ENCODE results near the gene IGLON5. TPM values are rescaled to one million over a fixed set of nuclear protein-coding genes. Genes with fewer than 3 reads are reported as not detected.

The IGLON5 gene
- total RNA-seq, 2 donors from 2014 or later = not detected

GRCh38 chr19:51347209-51347928 is 35.9 kb downstream of the IGLON5 start:
- WGBS, 2 donors = 83 to 87% methylated on average over 10 of the region's 10 CpGs
- TF ChIP-seq, protein P1, sequence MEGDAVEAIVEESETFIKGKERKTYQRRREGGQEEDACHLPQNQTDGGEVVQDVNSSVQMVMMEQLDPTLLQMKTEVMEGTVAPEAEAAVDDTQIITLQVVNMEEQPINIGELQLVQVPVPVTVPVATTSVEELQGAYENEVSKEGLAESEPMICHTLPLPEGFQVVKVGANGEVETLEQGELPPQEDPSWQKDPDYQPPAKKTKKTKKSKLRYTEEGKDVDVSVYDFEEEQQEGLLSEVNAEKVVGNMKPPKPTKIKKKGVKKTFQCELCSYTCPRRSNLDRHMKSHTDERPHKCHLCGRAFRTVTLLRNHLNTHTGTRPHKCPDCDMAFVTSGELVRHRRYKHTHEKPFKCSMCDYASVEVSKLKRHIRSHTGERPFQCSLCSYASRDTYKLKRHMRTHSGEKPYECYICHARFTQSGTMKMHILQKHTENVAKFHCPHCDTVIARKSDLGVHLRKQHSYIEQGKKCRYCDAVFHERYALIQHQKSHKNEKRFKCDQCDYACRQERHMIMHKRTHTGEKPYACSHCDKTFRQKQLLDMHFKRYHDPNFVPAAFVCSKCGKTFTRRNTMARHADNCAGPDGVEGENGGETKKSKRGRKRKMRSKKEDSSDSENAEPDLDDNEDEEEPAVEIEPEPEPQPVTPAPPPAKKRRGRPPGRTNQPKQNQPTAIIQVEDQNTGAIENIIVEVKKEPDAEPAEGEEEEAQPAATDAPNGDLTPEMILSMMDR (IDR thresholded peaks at IDR 0.05) = no peak
- no peak for TF ChIP-seq POLR2A (IDR thresholded peaks at IDR 0.05)
- Histone ChIP-seq H3K9me3 (no peaks in the 10 kb centered on the region), H3K4me1 (no peaks in the 10 kb centered on the region), H3K27ac (no peak overlapping the region), H3K27me3 (no peaks in the 10 kb centered on the region), H3K4me3 (no peak overlapping the region), H3K36me3 (replicated peaks in 1 of 2; ENCODE audit: insufficient read depth in 1 of 2, low read depth in 2 of 2) (peaks cover 0 to 6% of the 10 kb centered on the region in 2 donors)
- no peak for DNase-seq
- intact Hi-C loops (cut with DNase I) = loop anchor here (10.0 kb wide), 1 partner anchor 47 kb away; the partner anchor contains the start of gene C19orf84
- ATAC-seq = no peak

GRCh38 chr19:51351266-51351990 is 40.0 kb downstream of the IGLON5 start:
- 96 to 98% methylated on average over 10 to 11 of the region's 11 CpGs for WGBS, 2 donors
- H3K36me3 ChIP-seq (replicated peaks in 1 of 2; ENCODE audit: insufficient read depth in 1 of 2, low read depth in 2 of 2) = peaks cover 0 to 2% of the 10 kb centered on the region in 2 donors
- no peak overlapping the region for H3K27ac ChIP-seq
- no peak for DNase-seq
- no peak overlapping the region for H3K4me3 ChIP-seq
- intact Hi-C loops (cut with DNase I) = no loop called here
- H3K27me3 ChIP-seq = no peaks in the 10 kb centered on the region
- H3K4me1 ChIP-seq = no peaks in the 10 kb centered on the region
- TF ChIP-seq POLR2A (IDR thresholded peaks at IDR 0.05) = no peak
- TF ChIP-seq, protein P1 (IDR thresholded peaks at IDR 0.05) = no peak
- no peak for ATAC-seq
- no peaks in the 10 kb centered on the region for H3K9me3 ChIP-seq

- no peaks in the 10 kb centered on the region for H3K27me3 ChIP-seq
- no peak for ATAC-seq
These were observed 41.4 kb downstream of the IGLON5 start for GRCh38 chr19:51352783-51353360.

DNA sequence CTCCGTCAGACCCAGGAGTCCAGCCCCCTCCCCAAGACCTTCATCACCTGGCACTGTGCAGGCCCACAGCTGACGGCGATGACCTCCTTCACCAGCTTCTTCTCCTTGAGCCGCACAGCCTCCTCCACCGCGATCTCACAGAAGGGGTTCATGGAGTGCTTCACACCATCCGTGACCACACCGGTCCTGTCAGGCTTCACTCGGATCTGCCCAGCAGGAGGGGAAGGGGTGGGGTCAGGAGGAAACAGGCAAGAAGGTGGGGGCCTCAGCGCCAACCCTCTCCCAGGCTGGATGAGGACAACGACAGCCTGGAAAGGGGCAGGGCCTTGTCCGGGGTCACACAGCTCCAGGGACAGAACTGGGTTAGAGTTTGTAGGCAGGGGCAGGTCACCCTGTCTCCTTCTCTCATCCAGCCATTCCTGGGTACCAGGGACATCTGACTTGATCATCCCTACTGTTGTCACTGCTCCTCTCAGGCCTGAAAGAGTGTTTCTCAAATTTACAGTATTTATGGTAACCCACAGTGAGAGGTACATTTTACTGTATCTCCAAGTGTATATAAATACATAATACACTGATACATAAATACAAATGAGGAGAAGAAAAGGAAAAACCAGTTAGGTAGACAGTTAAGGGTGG is 42.8 kb downstream of the IGLON5 start:
- Histone ChIP-seq H3K27me3 (no peaks in the 10 kb centered on the region), H3K27ac (no peak overlapping the region), H3K36me3 (replicated peaks in 1 of 2; ENCODE audit: insufficient read depth in 1 of 2, low read depth in 2 of 2) (peaks cover 0 to 2% of the 10 kb centered on the region in 2 donors), H3K4me1 (no peaks in the 10 kb centered on the region), H3K4me3 (no peak overlapping the region), H3K9me3 (no peaks in the 10 kb centered on the region)
- 68 to 79% methylated on average over 7 to 12 of the region's 12 CpGs for WGBS, 2 donors
- ATAC-seq (no peak), DNase-seq (no peak)
- intact Hi-C loops (cut with DNase I) = no loop called here
- TF ChIP-seq, protein P1 (IDR thresholded peaks at IDR 0.05) = no peak
- no peak for TF ChIP-seq POLR2A (IDR thresholded peaks at IDR 0.05)

More at GRCh38 chr19:51352783-51353360, 41.4 kb downstream of the IGLON5 start:
- no peaks in the 10 kb centered on the region for H3K9me3 ChIP-seq
- H3K4me3 ChIP-seq = no peak overlapping the region
- H3K4me1 ChIP-seq = no peaks in the 10 kb centered on the region
- no peak for DNase-seq
- no peak overlapping the region for H3K27ac ChIP-seq
- TF ChIP-seq, protein P1 (IDR thresholded peaks at IDR 0.05) = no peak
- intact Hi-C loops (cut with DNase I) = no loop called here
- H3K36me3 ChIP-seq (replicated peaks in 1 of 2; ENCODE audit: insufficient read depth in 1 of 2, low read depth in 2 of 2) = peaks cover 0 to 2% of the 10 kb centered on the region in 2 donors
- 91 to 94% methylated on average over 9 to 16 of the region's 16 CpGs for WGBS, 2 donors

Measured in body of pancreas (tissue), 4 donors.